Adrenal gland (tissue), 12 donors: Measurements from ENCODE around the gene LATS2. TPM values are rescaled to one million over a fixed set of nuclear protein-coding genes. Genes with fewer than 3 reads are reported as not detected.

Experiments
- DNase-seq, 7 donors: peaks; one replicate each; pipeline ENCODE4 v3.0.0-alpha.2; 2019 to 2020
- H3K27ac ChIP-seq, 5 donors: fragments of 200-600 bp; sonication (generic) in 4 of 5; 1 replicate in 3 of 5; 2 replicates in 2 of 5; pipeline versions ENCODE4 v1.5.1 to v1.8.0; 2016 to 2020; ENCODE audit warnings: mild to moderate bottlenecking in 1 of 5
- H3K27me3 ChIP-seq: fragments of 200-600 bp; 2 replicates; pipeline ENCODE4 v1.8.0; 2021
- H3K36me3 ChIP-seq, 2 donors: fragments of 200-600 bp; replicated peaks in 1 of 2; 1 replicate in 1 of 2; 2 replicates in 1 of 2; pipeline versions ENCODE4 v1.5.1 to v1.8.0; 2018 to 2022
- H3K4me1 ChIP-seq, 2 donors: fragments of 200-600 bp; replicated peaks in 1 of 2; 1 replicate in 1 of 2; 2 replicates in 1 of 2; pipeline versions ENCODE4 v1.5.1 to v1.8.0; 2018 to 2021
- H3K4me3 ChIP-seq, 4 donors: fragments of 200-600 bp; sonication (generic) in 3 of 4; one replicate each; pipeline ENCODE4 v1.5.1; 2016 to 2018
- H3K9me3 ChIP-seq, 3 donors: fragments of 200-600 bp; sonication (generic) in 1 of 3; replicated peaks in 1 of 3; 1 replicate in 2 of 3; 2 replicates in 1 of 3; pipeline versions ENCODE4 v1.5.1 to v1.8.0; 2016 to 2021
- CTCF ChIP-seq, 6 experiments: fragments of 450-650 bp in 4 of 6; fragments of 200-600 bp in 2 of 6; sonication (generic) in 1 of 6; IDR thresholded peaks; 1 replicate in 5 of 6; 2 replicates in 1 of 6; pipeline versions ENCODE4 v1.5.1 to v1.8.0; 2016 to 2021; ENCODE audit warnings: antibody characterized with exemption in 6 of 6, mild to moderate bottlenecking in 2 of 6, moderate library complexity in 1 of 6
- POLR2A ChIP-seq, 2 donors: fragments of 450-650 bp; IDR thresholded peaks; one replicate each; pipeline ENCODE4 v1.6.1; 2017; ENCODE audit warnings: antibody characterized with exemption in 2 of 2, mild to moderate bottlenecking in 2 of 2, moderate library complexity in 1 of 2
- WGBS, 4 donors: extraction: QIAGEN DNeasy Blood & Tissue Kit in 2 of 4; methylation state at CpG; one replicate each; pipeline versions ENCODE4 v1.1.5 to v1.1.7; 2013 to 2017; 5-methylcytosine and 5-hydroxymethylcytosine counted together
- intact Hi-C, 2 donors: fragments of 100-400 bp; cut with DNase I; formaldehyde crosslinking; loops; one replicate each; pipeline versions ENCODE4 v1.14.1 to v1.15.0; 2022 to 2023
- polyA plus RNA-seq, 3 donors: library from polyadenylated mRNA; stranded (reverse); fragments of 200-250 nt in 2 of 3; fragments of 350-450 nt in 1 of 3; fragmentation: Illumina TruSeq in 1 of 3; extraction: RNeasy Lipid Tissue Mini Kit (QIAGEN cat#74804) in 1 of 3; gene quantifications; one replicate each; pipeline ENCODE4 v1.2.3, GENCODE V29; 2013 to 2014
- total RNA-seq, 9 donors: library from RNA; depleted of rRNA in 4 of 9; stranded (reverse); fragments of >200 nt in 4 of 9; fragments of 120-200 nt in 1 of 9; fragmentation: NEBNext Ultra II Directional in 1 of 9; extraction: Animal tissue kit (Norgen Biotek cat#: 25700) in 1 of 9; gene quantifications; one replicate each; pipeline versions ENCODE4 v1.1.0 to v1.2.4, GENCODE V29; 2013 to 2023
- donor health status: healthy with polysubstance abuse.
- donor health status: Bipolar disorder and iron deficiency.
- donor health status: DM: yes; HTN: yes; CAD: no.
- donor health status: DM: no; HTN: no; CAD: no.
- donor health status: DM: no; HTN: no; CAD: no.
- donor health status: DM: yes; HTN: yes; CAD: no.

The LATS2 gene
- total and polyA plus RNA-seq, 12 donors: 7.4 to 35.6 (median 23.3) TPM

GRCh38 chr13:20997301-20998161, 63.9 kb downstream of the LATS2 start:
- H3K27ac ChIP-seq: peak overlapping the region in 1 of 5 donors; percentile 13
- no peak overlapping the region for H3K4me3 ChIP-seq
- no peaks in the 10 kb centered on the region for H3K36me3 ChIP-seq
- no peaks in the 10 kb centered on the region for H3K9me3 ChIP-seq
- TF ChIP-seq POLR2A (IDR thresholded peaks at IDR 0.05) (no peak), CTCF (IDR thresholded peaks at IDR 0.05) (no peak)
- WGBS, 4 donors: 81 to 88% (median 81%) methylated on average over 14 of the region's 14 CpGs
- intact Hi-C loops: no loop called here
- DNase-seq: peak in 1 of 7 donors; percentile 22
- H3K4me1 ChIP-seq: no peaks in the 10 kb centered on the region
- no peaks in the 10 kb centered on the region for H3K27me3 ChIP-seq

GRCh38 chr13:20995245-20995838, 66.0 kb downstream of the LATS2 start:
- H3K4me3 ChIP-seq: no peak overlapping the region
- no peaks in the 10 kb centered on the region for H3K4me1 ChIP-seq
- H3K9me3 ChIP-seq: no peaks in the 10 kb centered on the region
- intact Hi-C loops: no loop called here
- DNase-seq: peak in 1 of 7 donors; percentile 11
- no peak for TF ChIP-seq POLR2A (IDR thresholded peaks at IDR 0.05)
- no peak for TF ChIP-seq CTCF (IDR thresholded peaks at IDR 0.05)
- no peaks in the 10 kb centered on the region for H3K27me3 ChIP-seq
- peaks cover 0 to 9% of the 10 kb centered on the region in 2 donors for H3K36me3 ChIP-seq
- 67 to 84% (median 74%) methylated on average over 4 of the region's 4 CpGs for WGBS, 4 donors
- no peak overlapping the region for H3K27ac ChIP-seq

GRCh38 chr13:20994441-20994821, 67.0 kb downstream of the LATS2 start:
- Histone ChIP-seq H3K4me3 (no peak overlapping the region), H3K27me3 (no peaks in the 10 kb centered on the region), H3K36me3 (peaks cover 0 to 10% of the 10 kb centered on the region in 2 donors), H3K4me1 (no peaks in the 10 kb centered on the region), H3K27ac (no peak overlapping the region), H3K9me3 (no peaks in the 10 kb centered on the region)
- intact Hi-C loops: no loop called here
- peak in 1 of 7 donors; percentile 15 for DNase-seq
- 93 to 100% (median 96%) methylated on average over 6 to 7 of the region's 7 CpGs for WGBS, 4 donors
- TF ChIP-seq POLR2A (IDR thresholded peaks at IDR 0.05) (no peak), CTCF (IDR thresholded peaks at IDR 0.05) (no peak)

- no peak overlapping the region for H3K4me3 ChIP-seq
- H3K4me1 ChIP-seq: no peaks in the 10 kb centered on the region
- H3K27ac ChIP-seq: no peak overlapping the region
- peak in 2 of 7 donors; percentile 28 to 31 for DNase-seq
- WGBS, 4 donors: 75 to 83% (median 80%) methylated on average over 13 of the region's 13 CpGs
- H3K27me3 ChIP-seq: no peaks in the 10 kb centered on the region
- no peaks in the 10 kb centered on the region for H3K9me3 ChIP-seq
- no peak for TF ChIP-seq POLR2A (IDR thresholded peaks at IDR 0.05)
- intact Hi-C loops: no loop called here
- H3K36me3 ChIP-seq: peaks cover 0 to 16% of the 10 kb centered on the region in 2 donors
Measured at GRCh38 chr13:20993661-20994440, 67.5 kb downstream of the LATS2 start.
